Neural cell (in vitro differentiated cells): ENCODE data around the gene SLC27A5. TPM values are rescaled to one million over a fixed set of nuclear protein-coding genes. Genes with fewer than 3 reads are reported as not detected.

ENCODE experiments used
- H2AFZ ChIP-seq: fragments of 200-600, 300-800 bp; sonication (generic), shearing (Covaris generic); 2 replicates; pipeline ENCODE4 v1.6.0; 2014; ENCODE audit warnings: low read depth, mild to moderate bottlenecking, antibody characterized with exemption, low read length, moderate library complexity
- H3F3A ChIP-seq: fragments of 200-600 bp; shearing (Covaris generic); 2 replicates; pipeline ENCODE4 v1.6.1; 2016; ENCODE audit warnings: mild to moderate bottlenecking, moderate library complexity, mixed read lengths, antibody characterized with exemption, low read length; ENCODE audit not compliant: insufficient read depth, poor library complexity, severe bottlenecking
- H3K27ac ChIP-seq: fragments of 200-600, 300-800 bp; sonication (generic), shearing (Covaris generic); 2 replicates; pipeline ENCODE4 v1.5.1; 2014; ENCODE audit warnings: mild to moderate bottlenecking, low read length, moderate library complexity
- H3K27me3 ChIP-seq: fragments of 300-800, 200-600 bp; sonication (generic), shearing (Covaris generic); 2 replicates; pipeline ENCODE4 v1.6.0; 2014; ENCODE audit warnings: mild to moderate bottlenecking, low read depth, low read length, moderate library complexity; ENCODE audit not compliant: insufficient read depth
- H3K36me3 ChIP-seq: fragments of 300-800, 200-600 bp; sonication (generic), shearing (Covaris generic); 2 replicates; pipeline ENCODE4 v1.5.1; 2014; ENCODE audit warnings: mild to moderate bottlenecking, antibody characterized with exemption, low read length, moderate library complexity; ENCODE audit not compliant: insufficient read depth
- H3K4me2 ChIP-seq: fragments of 300-800, 200-600 bp; sonication (generic), shearing (Covaris generic); 2 replicates; pipeline ENCODE4 v1.6.0; 2014; ENCODE audit warnings: mild to moderate bottlenecking, low read length
- H3K4me3 ChIP-seq: fragments of 300-800, 200-600 bp; sonication (generic), shearing (Covaris generic); 2 replicates; pipeline ENCODE4 v1.5.1; 2014; ENCODE audit warnings: mild to moderate bottlenecking, low read length, moderate library complexity
- H3K79me2 ChIP-seq: fragments of 200-600 bp; shearing (Covaris generic); replicated peaks from 2 replicates; pipeline ENCODE4 v1.6.0; 2014; ENCODE audit warnings: mild to moderate bottlenecking, low read length, moderate library complexity; ENCODE audit not compliant: insufficient read depth
- H3K9ac ChIP-seq: fragments of 300-800, 200-600 bp; sonication (generic), shearing (Covaris generic); 2 replicates; pipeline ENCODE4 v1.6.1; 2016; ENCODE audit warnings: mild to moderate bottlenecking, low read length, mixed read lengths
- H3K9me2 ChIP-seq: fragments of 200-600 bp; shearing (Covaris generic); 2 replicates; pipeline ENCODE4 v1.6.1; 2016; ENCODE audit warnings: mild to moderate bottlenecking, low read length, mixed read lengths; ENCODE audit not compliant: insufficient read depth
- H3K9me3 ChIP-seq: fragments of 200-600, 300-800 bp; sonication (generic), shearing (Covaris generic); 2 replicates; pipeline ENCODE4 v1.6.1; 2016; ENCODE audit warnings: mild to moderate bottlenecking, mixed run types, low read length, moderate library complexity, mixed read lengths
- H4K20me1 ChIP-seq: fragments of 200-600 bp; shearing (Covaris generic); 2 replicates; pipeline ENCODE4 v1.6.1; 2016; ENCODE audit warnings: mild to moderate bottlenecking, mixed run types; ENCODE audit not compliant: insufficient read depth
- CTCF ChIP-seq: fragments of 450-650 bp; IDR thresholded peaks from 2 replicates; pipeline ENCODE4 v1.5.1; 2014; ENCODE audit warnings: antibody characterized with exemption, mild to moderate bottlenecking, moderate library complexity; ENCODE audit not compliant: poor library complexity, severe bottlenecking
- EP300 ChIP-seq: fragments of 450-650 bp; conservative IDR thresholded peaks from 2 replicates; pipeline ENCODE4 v1.6.1; 2014; ENCODE audit warnings: antibody characterized with exemption, mild to moderate bottlenecking, moderate library complexity; ENCODE audit not compliant: poor library complexity, severe bottlenecking
- EZH2 ChIP-seq: fragments of 200-600, 300-800 bp; shearing (Covaris generic), sonication (generic); IDR thresholded peaks from 2 replicates; pipeline ENCODE4 v1.6.1; 2014; ENCODE audit warnings: antibody characterized with exemption, low read length, borderline replicate concordance, mild to moderate bottlenecking; ENCODE audit not compliant: insufficient read depth, poor library complexity, severe bottlenecking
- MXI1 ChIP-seq: fragments of 450-650 bp; conservative IDR thresholded peaks from 2 replicates; pipeline ENCODE4 v1.6.1; 2014; ENCODE audit warnings: antibody characterized with exemption, mild to moderate bottlenecking; ENCODE audit not compliant: poor library complexity, severe bottlenecking
- POLR2AphosphoS5 ChIP-seq: IDR thresholded peaks from 2 replicates; pipeline ENCODE4 v1.6.1; 2012
- RAD21 ChIP-seq: fragments of 450-650 bp; conservative IDR thresholded peaks from 2 replicates; pipeline ENCODE4 v1.6.1; 2014; ENCODE audit warnings: antibody characterized with exemption, mild to moderate bottlenecking, moderate library complexity
- SMC3 ChIP-seq: fragments of 450-650 bp; conservative IDR thresholded peaks from 2 replicates; pipeline ENCODE4 v1.6.1; 2014; ENCODE audit warnings: antibody characterized with exemption, mild to moderate bottlenecking, moderate library complexity; ENCODE audit not compliant: poor library complexity
- TAF1 ChIP-seq: IDR thresholded peaks from 2 replicates; pipeline ENCODE4 v1.6.1; 2012; ENCODE audit warnings: low read depth
- polyA plus RNA-seq: library from polyadenylated mRNA; depleted of rRNA; stranded (reverse); fragments of >200 nt; gene quantifications from 2 replicates; pipeline ENCODE4 v1.2.3, GENCODE V29; 2014
- TF ChIP-seq, protein P1 (sequence below): IDR thresholded peaks from 2 replicates; pipeline ENCODE4 v1.6.1; 2012; ENCODE audit warnings: borderline replicate concordance

The SLC27A5 gene
- polyA plus RNA-seq, 1 donor from 2014 or later, result 14.9 TPM

- no peaks in the 10 kb centered on the region for H3K9me3 ChIP-seq
- H3K4me3 ChIP-seq, result peak overlapping the region; percentile 68
- no peak overlapping the region for H3K9ac ChIP-seq
- H3K4me2 ChIP-seq, result no peak overlapping the region
- H3K27ac ChIP-seq, result no peak overlapping the region
- no peak overlapping the region for H2AFZ ChIP-seq
- no peaks in the 10 kb centered on the region for H3F3A ChIP-seq
- no peaks in the 10 kb centered on the region for H4K20me1 ChIP-seq
- no peaks in the 10 kb centered on the region for H3K27me3 ChIP-seq
- no peaks in the 10 kb centered on the region for H3K9me2 ChIP-seq
- H3K36me3 ChIP-seq, result no peaks in the 10 kb centered on the region
- no peak for TF ChIP-seq EZH2
- TF ChIP-seq POLR2AphosphoS5, result no peak
- no peak for TF ChIP-seq CTCF
- TF ChIP-seq EP300, result no peak
- no peak for TF ChIP-seq RAD21
- no peaks in the 10 kb centered on the region for H3K79me2 ChIP-seq
Observed at GRCh38 chr19:58500242-58500641, 11.6 kb downstream of the SLC27A5 start.

- Histone ChIP-seq H3K9ac (peak overlapping the region; percentile 67), H3K36me3 (no peaks in the 10 kb centered on the region), H3K4me3 (peak overlapping the region; percentile 68), H4K20me1 (no peaks in the 10 kb centered on the region), H3K9me2 (no peaks in the 10 kb centered on the region), H3K27ac (peak overlapping the region; percentile 66), H2AFZ (peak overlapping the region; percentile 62), H3K4me2 (peak overlapping the region; percentile 58), H3F3A (no peaks in the 10 kb centered on the region), H3K27me3 (no peaks in the 10 kb centered on the region), H3K9me3 (no peaks in the 10 kb centered on the region), H3K79me2 (no peaks in the 10 kb centered on the region)
- TF ChIP-seq CTCF (peak; percentile 57), EP300 (peak; percentile 67), TAF1 (peak; percentile 66), SMC3 (peak; percentile 54), POLR2AphosphoS5 (peak; percentile 74), RAD21 (peak; percentile 25), MXI1 (peak; percentile 65), EZH2 (no peak)
- TF ChIP-seq, protein P1, sequence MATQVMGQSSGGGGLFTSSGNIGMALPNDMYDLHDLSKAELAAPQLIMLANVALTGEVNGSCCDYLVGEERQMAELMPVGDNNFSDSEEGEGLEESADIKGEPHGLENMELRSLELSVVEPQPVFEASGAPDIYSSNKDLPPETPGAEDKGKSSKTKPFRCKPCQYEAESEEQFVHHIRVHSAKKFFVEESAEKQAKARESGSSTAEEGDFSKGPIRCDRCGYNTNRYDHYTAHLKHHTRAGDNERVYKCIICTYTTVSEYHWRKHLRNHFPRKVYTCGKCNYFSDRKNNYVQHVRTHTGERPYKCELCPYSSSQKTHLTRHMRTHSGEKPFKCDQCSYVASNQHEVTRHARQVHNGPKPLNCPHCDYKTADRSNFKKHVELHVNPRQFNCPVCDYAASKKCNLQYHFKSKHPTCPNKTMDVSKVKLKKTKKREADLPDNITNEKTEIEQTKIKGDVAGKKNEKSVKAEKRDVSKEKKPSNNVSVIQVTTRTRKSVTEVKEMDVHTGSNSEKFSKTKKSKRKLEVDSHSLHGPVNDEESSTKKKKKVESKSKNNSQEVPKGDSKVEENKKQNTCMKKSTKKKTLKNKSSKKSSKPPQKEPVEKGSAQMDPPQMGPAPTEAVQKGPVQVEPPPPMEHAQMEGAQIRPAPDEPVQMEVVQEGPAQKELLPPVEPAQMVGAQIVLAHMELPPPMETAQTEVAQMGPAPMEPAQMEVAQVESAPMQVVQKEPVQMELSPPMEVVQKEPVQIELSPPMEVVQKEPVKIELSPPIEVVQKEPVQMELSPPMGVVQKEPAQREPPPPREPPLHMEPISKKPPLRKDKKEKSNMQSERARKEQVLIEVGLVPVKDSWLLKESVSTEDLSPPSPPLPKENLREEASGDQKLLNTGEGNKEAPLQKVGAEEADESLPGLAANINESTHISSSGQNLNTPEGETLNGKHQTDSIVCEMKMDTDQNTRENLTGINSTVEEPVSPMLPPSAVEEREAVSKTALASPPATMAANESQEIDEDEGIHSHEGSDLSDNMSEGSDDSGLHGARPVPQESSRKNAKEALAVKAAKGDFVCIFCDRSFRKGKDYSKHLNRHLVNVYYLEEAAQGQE, result peak; percentile 76
Observed at GRCh38 chr19:58499021-58499927, 12.5 kb downstream of the SLC27A5 start.
